GM08714 (cell line): Measurements from ENCODE around the gene ECI1.

Source experiments
- H3K4me3 ChIP-seq: fragments of 200-500 bp; sonication (Bioruptor generic); 2 replicates; pipeline ENCODE4 v1.5.1; 2014; ENCODE audit warnings: mild to moderate bottlenecking, low read length, inconsistent platforms
- ZNF274 ChIP-seq: IDR thresholded peaks from 2 replicates; pipeline ENCODE4 v1.6.1; 2012; ENCODE audit warnings: mild to moderate bottlenecking, low read depth, low read length

Gene ECI1

GRCh38 chr16:2226245-2226793 lies 25.1 kb downstream of the ECI1 start:
- H3K4me3 ChIP-seq: no peak overlapping the region

DNA sequence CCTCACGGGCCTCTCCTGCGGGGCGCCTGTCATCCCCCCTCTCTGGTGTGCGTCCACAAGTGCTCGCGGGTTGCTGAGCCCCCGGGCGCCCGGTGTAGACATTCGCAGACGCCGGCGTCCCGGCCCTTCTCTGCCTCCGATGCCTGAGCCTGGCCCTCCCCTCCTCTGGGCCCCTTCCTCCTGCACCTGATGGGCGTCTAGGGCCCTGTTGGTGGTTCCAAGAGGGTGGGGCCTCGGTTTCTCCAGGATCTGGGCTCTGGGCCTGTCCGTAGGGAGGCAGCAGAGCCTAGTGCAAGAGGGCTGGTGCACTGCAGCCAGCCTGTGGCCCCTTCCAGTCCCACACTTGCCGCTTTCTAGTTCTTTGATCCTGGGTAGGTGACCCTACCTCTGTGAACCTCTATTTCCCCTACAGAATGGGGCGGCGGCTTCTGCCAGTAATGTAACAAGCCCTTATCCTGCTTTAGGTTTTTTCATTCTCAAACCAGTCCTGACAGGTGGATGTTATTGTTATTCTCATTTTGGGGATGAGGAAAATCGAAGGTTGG lies 27.4 kb downstream of the ECI1 start:
- TF ChIP-seq ZNF274: no peak
- peak overlapping the region; percentile 88 for H3K4me3 ChIP-seq

More at GRCh38 chr16:2226245-2226793, 25.1 kb downstream of the ECI1 start:
- TF ChIP-seq ZNF274: no peak

- peak within 1 kb of the TSS; percentile 88 for H3K4me3 ChIP-seq
- TF ChIP-seq ZNF274: no peak
These were observed 28.0 kb downstream of the ECI1 start, which contains the start of gene E4F1 for GRCh38 chr16:2223221-2223941. Gene E4F1, plus strand, starts transcription at chr16:2223591. Its CDS starts 23 bp downstream, at chr16:2223614.

- peak overlapping the region; percentile 96; the same call in 1 of the 2 replicates for H3K4me3 ChIP-seq
- no peak for TF ChIP-seq ZNF274
These were observed 35.1 kb downstream of the ECI1 start for GRCh38 chr16:2216330-2216729.

DNA sequence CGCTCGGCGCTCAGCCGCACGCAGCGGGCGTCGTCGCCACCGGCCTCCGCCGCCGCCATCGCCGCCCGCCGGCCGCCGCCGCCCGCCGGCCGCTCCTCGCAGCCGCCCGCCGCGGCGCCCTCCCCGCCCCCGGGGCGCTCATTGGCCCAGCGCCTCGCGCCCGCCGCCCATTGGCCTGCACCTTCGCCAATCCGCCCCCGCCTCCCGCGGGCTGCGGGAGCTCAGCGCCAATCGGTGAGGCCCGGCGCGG lies 36.7 kb downstream of the ECI1 start, which contains the start of gene PGP:
Gene PGP (minus strand): TSS at position 122 of the 250 bp plus-strand sequence. CDS start 63 bp downstream, at position 59.
- peak within 1 kb of the TSS; percentile 96 for H3K4me3 ChIP-seq
- TF ChIP-seq ZNF274: no peak

DNA sequence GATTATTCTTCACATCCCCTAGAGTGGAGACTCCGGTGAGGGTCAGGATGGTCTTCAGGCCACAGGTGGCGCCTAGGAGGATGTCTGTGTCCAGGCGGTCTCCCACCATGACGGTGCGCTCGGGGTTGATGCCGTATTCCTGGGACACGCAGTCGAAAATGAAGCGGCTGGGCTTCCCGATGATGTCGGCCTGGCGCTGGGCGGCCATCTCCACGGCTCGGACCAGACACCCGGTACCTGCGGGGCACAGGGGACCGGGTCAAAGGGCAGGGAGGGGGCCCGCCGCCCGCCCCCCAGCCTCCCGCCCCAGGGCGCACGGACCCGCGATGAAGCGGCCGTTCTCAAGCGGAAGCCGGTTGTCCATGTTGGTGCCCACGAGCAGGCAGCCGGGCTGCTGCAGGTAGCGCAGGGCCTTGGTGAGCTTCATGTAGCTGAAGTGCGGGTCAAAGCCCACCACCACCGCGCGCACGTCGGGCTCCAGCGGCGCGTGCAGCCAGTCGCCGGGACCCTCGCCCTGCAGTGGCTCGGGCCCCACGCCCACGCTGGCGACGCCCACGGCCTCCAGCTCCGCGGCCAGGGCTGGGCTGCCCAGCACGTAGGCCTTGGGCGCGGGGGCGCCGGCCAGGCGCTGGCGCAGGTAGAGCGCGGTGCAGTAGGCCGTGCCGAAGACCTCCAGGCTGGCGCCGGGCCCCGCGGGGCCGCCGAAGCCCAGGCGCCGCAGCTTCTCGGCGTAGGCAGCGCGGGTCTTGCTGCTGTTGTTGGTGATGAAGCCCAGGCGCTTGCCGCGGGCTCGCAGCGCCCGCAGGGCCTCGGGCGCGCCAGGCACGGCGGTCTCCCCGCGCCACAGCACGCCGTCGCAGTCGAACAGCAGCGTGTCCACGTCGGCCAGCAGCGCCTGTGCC lies 37.3 kb downstream of the ECI1 start:
- H3K4me3 ChIP-seq: peak overlapping the region; percentile 90
- no peak for TF ChIP-seq ZNF274

DNA sequence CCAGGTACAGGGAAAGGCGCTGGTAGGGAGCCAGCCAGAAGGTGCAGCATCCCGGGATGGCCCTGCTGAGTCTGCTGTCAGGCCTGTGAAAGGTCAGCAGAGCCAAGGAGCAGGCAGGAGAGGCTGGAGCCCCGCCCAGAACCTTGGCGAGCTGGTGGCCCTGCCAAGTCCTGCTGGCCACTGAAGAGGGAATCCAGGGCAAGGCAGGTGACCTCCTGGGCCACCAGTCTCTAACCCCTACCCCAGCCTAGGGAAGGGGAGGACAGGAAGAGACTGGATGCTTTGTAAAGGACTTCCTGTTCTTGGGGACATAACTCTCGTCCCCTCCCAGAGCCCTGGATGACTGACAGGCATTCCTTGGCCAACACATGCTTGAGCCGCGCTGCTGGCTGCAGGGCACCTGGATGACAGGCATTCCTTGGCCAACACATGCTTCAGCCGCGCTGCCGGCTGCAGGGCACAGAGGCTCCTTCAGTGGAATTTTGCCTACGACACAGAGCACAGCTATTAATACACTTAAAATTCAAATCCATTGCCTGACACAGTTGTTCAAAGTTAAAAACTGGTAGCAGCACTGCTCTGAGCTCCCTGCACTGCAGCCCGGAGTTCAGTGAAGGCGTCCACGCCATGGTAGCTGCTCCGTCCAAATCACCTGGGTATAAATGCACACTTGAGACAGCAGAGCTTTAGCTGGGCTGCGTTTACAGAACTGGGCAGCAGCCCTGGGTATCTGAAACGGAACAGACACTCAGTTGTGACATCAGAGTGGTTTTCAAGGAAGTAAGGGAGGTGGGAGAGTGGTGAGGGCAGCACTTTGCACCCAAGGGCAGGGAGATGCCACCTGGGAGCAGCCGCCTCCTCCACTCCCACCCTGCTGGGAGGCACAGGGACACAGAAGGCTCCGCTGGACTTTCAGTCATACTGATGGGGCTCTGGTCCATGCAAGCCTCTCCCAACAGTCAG lies 38.7 kb downstream of the ECI1 start:
- no peak for TF ChIP-seq ZNF274
- H3K4me3 ChIP-seq: peak overlapping the region; percentile 90

DNA sequence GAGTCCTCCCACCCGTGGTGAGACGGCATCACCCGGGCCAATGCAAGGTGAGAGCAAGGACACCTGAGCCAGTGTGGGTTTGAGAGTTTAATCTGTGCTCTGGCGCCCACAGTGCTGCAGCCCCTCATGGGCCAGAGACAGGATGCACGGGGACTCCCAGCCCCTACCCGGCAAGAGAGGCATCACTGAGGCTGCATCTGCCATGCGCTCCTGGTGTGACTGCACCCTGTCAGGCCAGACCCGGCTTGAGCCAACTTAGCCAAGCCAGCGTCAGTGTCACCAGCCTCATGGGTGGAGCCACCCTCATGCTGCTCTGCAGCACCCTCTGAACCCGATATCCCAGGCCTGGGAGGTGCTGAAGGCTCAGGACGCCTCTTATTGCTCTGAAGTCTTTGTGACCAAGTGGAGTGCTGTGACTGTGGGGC lies 39.5 kb downstream of the ECI1 start:
- no peak for TF ChIP-seq ZNF274
- H3K4me3 ChIP-seq: no peak overlapping the region

DNA sequence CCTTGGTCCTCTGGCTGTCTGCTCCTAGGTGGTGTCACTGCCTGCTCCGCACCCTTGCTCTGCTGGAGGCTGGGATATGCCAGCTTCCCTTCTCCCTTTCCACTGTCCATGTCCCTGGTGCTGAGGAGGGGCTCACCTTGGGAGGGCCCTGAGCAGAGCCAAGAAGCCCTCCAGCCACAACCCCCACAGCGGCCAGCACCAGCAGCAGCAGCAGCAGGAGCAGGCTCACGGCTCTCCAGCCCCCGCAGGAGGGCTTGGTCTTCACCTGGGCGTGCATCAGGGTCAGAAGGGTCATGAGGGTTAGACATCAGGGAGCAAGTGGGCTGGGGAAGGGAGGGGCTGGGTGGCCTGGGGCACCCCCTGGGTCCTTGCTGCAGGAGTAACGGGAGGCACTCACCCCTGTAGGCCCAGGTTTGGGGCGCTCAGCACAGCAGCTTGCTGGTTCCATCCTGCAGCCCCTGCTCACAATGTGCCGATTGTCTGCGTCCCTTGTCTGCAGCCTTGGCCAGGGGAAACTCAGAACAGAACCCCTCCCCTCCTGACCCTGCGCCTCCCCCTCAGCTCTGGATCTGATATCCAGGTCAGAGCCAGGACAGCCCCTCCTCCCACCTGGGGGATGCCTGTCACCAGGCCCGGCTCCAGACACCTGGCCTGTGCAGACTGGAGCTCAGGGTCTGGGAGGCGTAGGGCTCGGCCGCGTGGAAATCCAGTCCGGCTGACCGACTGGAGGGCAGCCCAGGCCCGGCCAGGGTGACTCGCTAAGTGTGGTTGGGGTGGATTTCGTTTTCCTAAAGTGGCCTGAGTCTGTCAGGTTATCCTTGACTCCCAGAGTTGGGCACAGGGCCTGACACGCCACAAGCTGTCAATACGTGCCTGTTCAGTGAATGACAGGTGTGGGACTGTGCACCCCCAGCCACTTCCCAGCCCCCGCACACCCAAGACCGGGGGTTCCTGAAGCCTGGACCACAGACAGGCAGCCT lies 40.7 kb downstream of the ECI1 start, which contains the start of gene BRICD5:
Gene BRICD5 (minus strand): TSS at position 478 of the 980 bp plus-strand sequence. CDS start 30 bp downstream, at position 448.
- H3K4me3 ChIP-seq: no peak within 1 kb of the TSS
- TF ChIP-seq ZNF274: no peak

- TF ChIP-seq ZNF274: no peak
- H3K4me3 ChIP-seq: no peak overlapping the region
These were observed 41.4 kb downstream of the ECI1 start for GRCh38 chr16:2210009-2210332.

DNA sequence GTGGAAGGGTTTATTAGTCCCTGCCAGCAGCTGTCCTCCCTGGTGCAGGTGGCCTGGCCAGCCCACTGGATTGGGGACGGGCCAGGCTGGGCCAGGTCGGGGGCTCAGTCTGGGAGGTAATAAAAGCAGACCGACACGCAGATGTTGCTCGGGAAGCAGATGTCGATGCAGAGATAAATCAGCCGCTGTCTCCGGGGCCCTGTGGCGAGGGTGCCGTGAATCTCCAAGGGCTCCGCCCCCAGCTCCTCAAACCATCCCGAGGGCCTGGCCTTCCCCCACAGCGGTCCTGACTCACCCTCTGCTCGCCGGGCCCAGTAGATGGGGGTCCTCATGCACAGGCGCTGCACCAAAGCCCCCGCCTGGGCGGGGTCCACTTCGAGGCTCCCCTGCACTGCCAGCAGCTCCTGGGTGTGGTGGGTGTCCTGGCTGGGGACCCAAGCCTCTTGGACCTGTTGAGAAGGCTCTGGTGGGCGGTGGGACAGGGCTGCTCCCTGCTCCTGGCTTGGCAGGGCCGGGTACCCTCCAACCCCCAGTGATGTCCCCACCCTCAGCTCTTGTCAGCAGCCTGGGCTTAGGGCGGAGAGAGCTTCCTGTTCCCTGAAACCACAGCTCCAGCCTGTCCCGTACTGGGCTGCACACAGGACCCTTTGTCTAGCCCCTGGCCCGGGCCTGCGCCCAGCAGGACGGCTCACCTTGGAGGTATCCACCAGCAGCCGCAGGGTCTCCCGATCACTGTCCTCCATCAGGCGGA lies 42.0 kb downstream of the ECI1 start:
- no peak for TF ChIP-seq ZNF274
- H3K4me3 ChIP-seq: no peak overlapping the region

DNA sequence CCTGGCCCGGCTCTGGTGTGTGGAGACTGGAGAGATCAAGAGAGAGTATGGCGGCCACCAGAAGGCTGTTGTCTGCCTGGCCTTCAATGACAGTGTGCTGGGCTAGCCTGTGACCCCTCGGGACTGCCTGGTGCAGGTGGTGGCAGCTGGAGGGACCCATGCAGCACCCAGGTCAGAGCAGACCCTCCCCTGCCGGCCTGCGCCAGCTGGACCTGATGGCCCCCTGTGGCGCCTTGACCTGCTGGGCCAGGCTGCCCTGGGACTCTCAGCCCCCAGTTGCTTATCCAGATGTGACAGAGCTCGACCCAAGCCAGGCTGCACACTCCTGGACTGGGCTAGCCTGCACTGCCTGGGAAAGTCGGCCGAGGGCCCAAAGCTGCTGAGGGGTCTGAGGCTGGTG lies 42.6 kb downstream of the ECI1 start:
- TF ChIP-seq ZNF274: no peak
- no peak overlapping the region for H3K4me3 ChIP-seq
